HG03378 (cell line): ENCODE measurements around the gene RGMA.
A peak's percentile ranks its signal among the peaks of the same experiment; 100 is the strongest.
"Not testable (repeated sequence)": the region's sequence is repeated elsewhere in the genome, so short reads cannot be mapped to it uniquely, and the experiment has no call there.

Experiments used
- ATAC-seq: cut with Tn5 transposase; IDR thresholded peaks from one replicate; pipeline ENCODE4 v1.9.1; 2021; ENCODE audit warnings: mild to moderate bottlenecking, moderate library complexity; ENCODE audit not compliant: unreplicated experiment

Gene RGMA

GRCh38 chr15:93035953-93036810 is 52.8 kb downstream of the RGMA start:
- peak; percentile 85 for ATAC-seq

- peak; percentile 30 for ATAC-seq
These were observed 53.7 kb downstream of the RGMA start for GRCh38 chr15:93035092-93035915.

GRCh38 chr15:93034512-93034911 is 54.5 kb downstream of the RGMA start:
- no peak for ATAC-seq

GRCh38 chr15:93033434-93034045 is 55.5 kb downstream of the RGMA start:
- ATAC-seq = no peak

- not testable (repeated sequence) for ATAC-seq
These were observed 56.4 kb downstream of the RGMA start for GRCh38 chr15:93032515-93033206.

- ATAC-seq = not testable (repeated sequence)
These were observed 57.2 kb downstream of the RGMA start for GRCh38 chr15:93031557-93032384.

- ATAC-seq = no peak
These were observed 57.9 kb downstream of the RGMA start for GRCh38 chr15:93031103-93031464.

- ATAC-seq = peak; percentile 86
These were observed 58.4 kb downstream of the RGMA start for GRCh38 chr15:93030430-93031102.

- ATAC-seq = no peak
These were observed 59.1 kb downstream of the RGMA start for GRCh38 chr15:93029836-93030429.

GRCh38 chr15:93029214-93029835 is 59.7 kb downstream of the RGMA start:
- ATAC-seq = no peak

GRCh38 chr15:93028632-93029213 is 60.3 kb downstream of the RGMA start:
- no peak for ATAC-seq

- no peak for ATAC-seq
These were observed 60.8 kb downstream of the RGMA start for GRCh38 chr15:93028111-93028631.

- ATAC-seq = no peak
These were observed 61.6 kb downstream of the RGMA start for GRCh38 chr15:93027413-93027812.

GRCh38 chr15:93026380-93026817 is 62.6 kb downstream of the RGMA start:
- ATAC-seq = no peak

- no peak for ATAC-seq
These were observed 63.4 kb downstream of the RGMA start for GRCh38 chr15:93025625-93025982.

GRCh38 chr15:93024716-93025624 is 64.0 kb downstream of the RGMA start:
- no peak for ATAC-seq

- no peak for ATAC-seq
These were observed 64.7 kb downstream of the RGMA start for GRCh38 chr15:93024293-93024692.
